ENCODE results near the gene ZNF578.

- TF ChIP-seq, protein P1, sequence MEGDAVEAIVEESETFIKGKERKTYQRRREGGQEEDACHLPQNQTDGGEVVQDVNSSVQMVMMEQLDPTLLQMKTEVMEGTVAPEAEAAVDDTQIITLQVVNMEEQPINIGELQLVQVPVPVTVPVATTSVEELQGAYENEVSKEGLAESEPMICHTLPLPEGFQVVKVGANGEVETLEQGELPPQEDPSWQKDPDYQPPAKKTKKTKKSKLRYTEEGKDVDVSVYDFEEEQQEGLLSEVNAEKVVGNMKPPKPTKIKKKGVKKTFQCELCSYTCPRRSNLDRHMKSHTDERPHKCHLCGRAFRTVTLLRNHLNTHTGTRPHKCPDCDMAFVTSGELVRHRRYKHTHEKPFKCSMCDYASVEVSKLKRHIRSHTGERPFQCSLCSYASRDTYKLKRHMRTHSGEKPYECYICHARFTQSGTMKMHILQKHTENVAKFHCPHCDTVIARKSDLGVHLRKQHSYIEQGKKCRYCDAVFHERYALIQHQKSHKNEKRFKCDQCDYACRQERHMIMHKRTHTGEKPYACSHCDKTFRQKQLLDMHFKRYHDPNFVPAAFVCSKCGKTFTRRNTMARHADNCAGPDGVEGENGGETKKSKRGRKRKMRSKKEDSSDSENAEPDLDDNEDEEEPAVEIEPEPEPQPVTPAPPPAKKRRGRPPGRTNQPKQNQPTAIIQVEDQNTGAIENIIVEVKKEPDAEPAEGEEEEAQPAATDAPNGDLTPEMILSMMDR (IDR thresholded peaks at IDR 0.05; ENCODE audit: low read length), result no peak
- TF ChIP-seq EZH2 (IDR thresholded peaks at IDR 0.05; ENCODE audit: borderline replicate concordance, low read length), result no peak
These were observed 8.8 kb upstream of the ZNF578 start for GRCh38 chr19:52444506-52444905.
